H9 (cell line): ENCODE results near the gene SPHK2. TPM values are rescaled to one million over a fixed set of nuclear protein-coding genes. Genes with fewer than 3 reads are reported as not detected.

Source experiments
- DNase-seq: peaks from one replicate; pipeline ENCODE4 v3.0.0-alpha.2; 2017
- H2AFZ ChIP-seq: one replicate; pipeline ENCODE4 v1.6.1; 2013; ENCODE audit warnings: mild to moderate bottlenecking, low read length, control low read depth, moderate library complexity
- H2AK5ac ChIP-seq: 2 replicates; pipeline ENCODE4 v1.6.1; 2013; ENCODE audit warnings: low read length, control low read depth, mixed read lengths; ENCODE audit not compliant: insufficient read length
- H2BK120ac ChIP-seq: one replicate; pipeline ENCODE4 v1.6.1; 2013; ENCODE audit warnings: low read depth, mild to moderate bottlenecking, low read length, control low read depth, inconsistent platforms; ENCODE audit not compliant: poor library complexity, severe bottlenecking
- H2BK12ac ChIP-seq: 2 replicates; pipeline ENCODE4 v1.6.1; 2013; ENCODE audit warnings: low read length, control low read depth, mixed read lengths, low read depth; ENCODE audit not compliant: insufficient read length
- H2BK15ac ChIP-seq: 2 replicates; pipeline ENCODE4 v1.6.1; 2013; ENCODE audit warnings: low read depth, low read length, control low read depth
- H2BK20ac ChIP-seq: one replicate; pipeline ENCODE4 v1.6.1; 2013; ENCODE audit warnings: low read depth, mild to moderate bottlenecking, low read length, control low read depth, inconsistent platforms; ENCODE audit not compliant: poor library complexity, severe bottlenecking
- H2BK5ac ChIP-seq: 2 replicates; pipeline ENCODE4 v1.6.1; 2013; ENCODE audit warnings: low read length, control low read depth, mixed read lengths; ENCODE audit not compliant: insufficient read length
- H3K14ac ChIP-seq: 2 replicates; pipeline ENCODE4 v1.6.1; 2013; ENCODE audit warnings: low read length, control low read depth; ENCODE audit not compliant: insufficient read depth
- H3K18ac ChIP-seq: 2 replicates; pipeline ENCODE4 v1.6.1; 2013; ENCODE audit warnings: low read depth, mild to moderate bottlenecking, mixed read lengths, low read length, control low read depth; ENCODE audit not compliant: insufficient read length
- H3K23ac ChIP-seq: 2 replicates; pipeline ENCODE4 v1.6.1; 2013; ENCODE audit warnings: low read length, control low read depth, mixed read lengths, low read depth; ENCODE audit not compliant: insufficient read length
- H3K23me2 ChIP-seq: 2 replicates; pipeline ENCODE4 v1.6.1; 2013; ENCODE audit warnings: low read depth, mild to moderate bottlenecking, mixed read lengths, low read length, control low read depth; ENCODE audit not compliant: insufficient read length, poor library complexity, severe bottlenecking
- H3K27ac ChIP-seq: 2 replicates; pipeline ENCODE4 v1.5.1; 2013; ENCODE audit warnings: low read length, control low read depth, mixed read lengths, low read depth; ENCODE audit not compliant: insufficient read length
- H3K27me3 ChIP-seq: 2 replicates; pipeline ENCODE4 v1.6.1; 2013; ENCODE audit warnings: low read length, control low read depth, inconsistent platforms; ENCODE audit not compliant: insufficient read depth
- H3K4ac ChIP-seq: 2 replicates; pipeline ENCODE4 v1.6.1; 2013; ENCODE audit warnings: low read depth, mild to moderate bottlenecking, control low read depth, inconsistent platforms, low read length, moderate library complexity
- H3K4me1 ChIP-seq: 2 replicates; pipeline ENCODE4 v1.6.1; 2013; ENCODE audit warnings: low read length, control low read depth, inconsistent platforms; ENCODE audit not compliant: insufficient read depth
- H3K4me2 ChIP-seq: 2 replicates; pipeline ENCODE4 v1.6.1; 2013; ENCODE audit warnings: low read length, control low read depth, mixed read lengths; ENCODE audit not compliant: insufficient read length, insufficient read depth
- H3K56ac ChIP-seq: 2 replicates; pipeline ENCODE4 v1.6.1; 2013; ENCODE audit warnings: low read depth, mild to moderate bottlenecking, mixed read lengths, low read length, control low read depth; ENCODE audit not compliant: insufficient read length
- H3K79me1 ChIP-seq: 2 replicates; pipeline ENCODE4 v1.6.1; 2013; ENCODE audit warnings: low read depth, mild to moderate bottlenecking, moderate library complexity, low read length, control low read depth, inconsistent platforms; ENCODE audit not compliant: insufficient read depth, poor library complexity, severe bottlenecking
- H3K79me2 ChIP-seq: 2 replicates; pipeline ENCODE4 v1.6.1; 2013; ENCODE audit warnings: low read length, control low read depth, inconsistent platforms; ENCODE audit not compliant: insufficient read depth
- H3K9ac ChIP-seq: 2 replicates; pipeline ENCODE4 v1.6.1; 2013; ENCODE audit warnings: low read length, control low read depth, mixed read lengths; ENCODE audit not compliant: insufficient read length; ENCODE audit errors: extremely low read depth
- H3K9me3 ChIP-seq: one replicate; pipeline ENCODE4 v1.6.1; 2013; ENCODE audit warnings: low read depth, low read length, inconsistent platforms; ENCODE audit not compliant: control insufficient read depth
- H3T11ph ChIP-seq: one replicate; pipeline ENCODE4 v1.6.1; 2013; ENCODE audit warnings: mild to moderate bottlenecking, low read length, control low read depth, inconsistent platforms
- H4K20me1 ChIP-seq: one replicate; pipeline ENCODE4 v1.6.1; 2013; ENCODE audit not compliant: control insufficient read depth, insufficient read length, insufficient read depth
- H4K5ac ChIP-seq: 2 replicates; pipeline ENCODE4 v1.6.1; 2013; ENCODE audit warnings: low read depth, mild to moderate bottlenecking, mixed read lengths, low read length, control low read depth; ENCODE audit not compliant: insufficient read length
- H4K8ac ChIP-seq: replicated peaks from 2 replicates; pipeline ENCODE4 v1.6.1; 2013; ENCODE audit warnings: low read length, control low read depth, mixed read lengths, low read depth; ENCODE audit not compliant: insufficient read length
- H4K91ac ChIP-seq: 2 replicates; pipeline ENCODE4 v1.6.1; 2013; ENCODE audit warnings: low read depth, mild to moderate bottlenecking, moderate library complexity, mixed read lengths, low read length, control low read depth; ENCODE audit not compliant: insufficient read length
- H3K27ac Mint-ChIP-seq, 3 experiments: 2 replicates in 2 of 3; 3 replicates in 1 of 3; pipeline ENCODE4 v1.8.0; 2020 to 2021; ENCODE audit warnings: mixed read lengths in 3 of 3, mild to moderate bottlenecking in 1 of 3, moderate library complexity in 1 of 3
- H3K27me3 Mint-ChIP-seq: 2 replicates; pipeline ENCODE4 v1.8.0; 2021; ENCODE audit warnings: low read depth, mild to moderate bottlenecking, moderate library complexity, mixed read lengths
- H3K36me3 Mint-ChIP-seq, 3 experiments: 2 replicates in 2 of 3; 3 replicates in 1 of 3; pipeline ENCODE4 v1.8.0; 2020 to 2021; ENCODE audit warnings: low read depth in 3 of 3, mixed read lengths in 3 of 3; ENCODE audit not compliant: insufficient read depth in 1 of 3
- H3K4me1 Mint-ChIP-seq, 2 experiments: 2 replicates each; pipeline ENCODE4 v1.8.0; 2020; ENCODE audit warnings: mixed read lengths in 2 of 2
- H3K4me3 Mint-ChIP-seq, 2 experiments: 2 replicates in 1 of 2; 3 replicates in 1 of 2; pipeline ENCODE4 v1.8.0; 2020 to 2021; ENCODE audit warnings: mild to moderate bottlenecking in 2 of 2, mixed read lengths in 2 of 2, moderate library complexity in 1 of 2
- H3K9me3 Mint-ChIP-seq, 2 experiments: 2 replicates in 1 of 2; 3 replicates in 1 of 2; pipeline ENCODE4 v1.8.0; 2020; ENCODE audit warnings: mild to moderate bottlenecking in 2 of 2, mixed read lengths in 2 of 2, moderate library complexity in 1 of 2
- CTCF ChIP-seq: fragments of 200-600 bp; sonication (generic); conservative IDR thresholded peaks from 3 replicates; pipeline ENCODE4 v1.8.0; 2021; ENCODE audit warnings: antibody characterized with exemption, mild to moderate bottlenecking
- WGBS: extraction: QIAGEN DNeasy Blood & Tissue Kit; methylation state at CpG from one replicate; pipeline ENCODE4 v1.1.7; 2013; ENCODE audit warnings: missing lambda C conversion rate, low lambda C conversion rate, mixed read lengths; ENCODE audit not compliant: insufficient read length; ENCODE audit errors: extremely low coverage; 5-methylcytosine and 5-hydroxymethylcytosine counted together
- total RNA-seq: library from RNA; stranded (reverse); gene quantifications from 2 replicates; pipeline ENCODE4 v1.2.1, GENCODE V29; 2021

Gene SPHK2
- total RNA-seq, 1 experiment from 2014 or later: 57.2 TPM

DNA sequence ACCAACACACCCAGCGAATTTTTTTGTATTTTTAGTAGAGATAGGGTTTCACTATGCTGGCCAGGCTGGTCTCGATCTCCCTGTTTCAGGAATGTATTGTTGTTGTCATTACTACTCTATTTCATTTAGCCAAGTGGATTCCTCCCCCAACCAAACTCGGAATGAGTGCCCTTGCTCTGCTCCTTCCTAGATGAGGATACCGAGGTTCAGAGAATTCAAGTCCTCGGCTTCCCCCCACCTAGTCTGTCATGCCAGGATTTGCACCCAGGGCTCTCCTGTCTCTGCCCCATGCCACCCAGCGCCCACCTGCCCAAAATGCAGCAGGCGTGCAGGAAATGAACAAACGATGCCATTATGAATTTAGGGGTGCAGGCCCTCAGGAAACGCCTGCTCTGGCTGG is 16.3 kb upstream of the SPHK2 start:
- Histone ChIP-seq H3K79me2 (no peaks in the 10 kb centered on the region), H3T11ph (no peak overlapping the region), H2BK120ac (no peak overlapping the region), H3K9me3 (no peaks in the 10 kb centered on the region), H2AFZ (no peak overlapping the region), H3K4ac (no peak overlapping the region), H3K23me2 (no peaks in the 10 kb centered on the region), H4K20me1 (no peaks in the 10 kb centered on the region), H3K23ac (no peak overlapping the region), H2BK15ac (no peak overlapping the region), H4K5ac (no peak overlapping the region), H3K14ac (no peak overlapping the region), H2AK5ac (no peak overlapping the region), H3K18ac (no peak overlapping the region), H2BK12ac (no peak overlapping the region), H3K9ac (no peak overlapping the region), H3K56ac (no peak overlapping the region), H3K79me1 (no peaks in the 10 kb centered on the region), H3K4me2 (no peak overlapping the region), H4K91ac (no peak overlapping the region), H2BK20ac (no peak overlapping the region), H4K8ac (no peak overlapping the region), H3K27ac (no peak overlapping the region), H2BK5ac (no peak overlapping the region), H3K4me1 (no peaks in the 10 kb centered on the region), H3K27me3 (no peaks in the 10 kb centered on the region)
- no peak for TF ChIP-seq CTCF
- WGBS: no CpG with 5 or more reads among the region's 9 CpGs
- Mint-ChIP-seq H3K36me3 (no peaks in the 10 kb centered on the region; a peak in 1 of 7 replicates), H3K27ac (no peak overlapping the region), H3K4me1 (peaks cover 0 to 3% of the 10 kb centered on the region in 2 experiments; a peak in 1 of 4 replicates), H3K9me3 (no peaks in the 10 kb centered on the region), H3K4me3 (no peak overlapping the region), H3K27me3 (no peaks in the 10 kb centered on the region)
- DNase-seq: no peak
